Measurements from ENCODE around the gene NR2E1.

GRCh38 chr6:108211671-108212070 lies 45.8 kb downstream of the NR2E1 start:
- TF ChIP-seq CTCF (IDR thresholded peaks at IDR 0.05; ENCODE audit: low read length), result no peak
- no peak for TF ChIP-seq EZH2 (IDR thresholded peaks at IDR 0.05; ENCODE audit: borderline replicate concordance, low read length)

Measured in OCI-LY1 (cell line).